H4 (cell line): ENCODE measurements around the gene DNAJB2. TPM values are rescaled to one million over a fixed set of nuclear protein-coding genes. Genes with fewer than 3 reads are reported as not detected.
"Not testable (repeated sequence)": the region's sequence is repeated elsewhere in the genome, so short reads cannot be mapped to it uniquely, and the experiment has no call there.

Experiments
- DNase-seq: peaks from one replicate; pipeline ENCODE4 v3.0.0-alpha.2; 2015; ENCODE audit warnings: low spot score
- total RNA-seq: library from RNA; depleted of rRNA; stranded (reverse); fragments of >200 nt; shearing (Covaris generic); gene quantifications from 2 replicates; pipeline ENCODE4 v1.2.3, GENCODE V29; 2014

Gene DNAJB2
- total RNA-seq, 1 experiment from 2014 or later, result 18.3 TPM

- DNase-seq, result not testable (repeated sequence)
Measured at GRCh38 chr2:219258942-219259341, 20.2 kb upstream of the DNAJB2 start.

DNA sequence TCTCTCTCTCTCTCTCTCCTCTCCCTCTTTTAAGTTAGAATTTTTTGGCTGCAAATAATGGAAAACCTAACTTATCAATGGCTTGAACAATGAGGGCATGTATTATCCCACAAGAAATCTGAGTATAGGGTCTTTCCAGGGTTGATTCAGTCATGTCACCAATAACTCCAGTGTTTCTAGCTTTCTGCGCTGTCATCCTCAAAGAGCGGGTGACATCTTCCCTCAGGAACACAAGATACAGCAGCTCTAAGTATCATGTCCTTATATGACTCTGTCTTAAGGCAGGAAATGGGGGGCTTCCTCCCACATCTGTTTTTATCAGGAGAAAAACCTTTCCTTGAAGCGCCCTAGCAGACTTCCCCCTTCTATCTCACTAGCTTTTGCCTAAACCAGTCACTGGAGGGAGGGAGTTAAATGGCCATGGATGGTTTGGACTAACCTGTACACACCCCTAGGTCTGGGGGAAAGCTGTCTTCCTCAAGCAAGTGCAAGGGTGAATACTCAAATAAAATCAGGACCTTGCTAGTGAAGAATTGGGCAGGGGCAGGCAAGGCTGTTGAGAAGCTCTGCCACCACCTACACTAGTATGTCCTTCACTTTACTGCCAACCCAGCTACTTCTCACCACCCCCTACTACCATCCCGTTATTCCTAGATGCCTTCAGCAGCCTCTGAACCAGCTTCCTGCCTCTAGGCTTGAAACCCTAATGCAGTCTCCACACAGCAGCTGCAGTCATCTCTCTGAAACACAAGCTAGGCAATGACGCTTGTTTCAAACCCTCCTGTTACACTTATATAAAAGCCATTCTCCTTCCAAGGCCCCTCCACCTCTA lies 17.9 kb upstream of the DNAJB2 start:
- no peak for DNase-seq

DNA sequence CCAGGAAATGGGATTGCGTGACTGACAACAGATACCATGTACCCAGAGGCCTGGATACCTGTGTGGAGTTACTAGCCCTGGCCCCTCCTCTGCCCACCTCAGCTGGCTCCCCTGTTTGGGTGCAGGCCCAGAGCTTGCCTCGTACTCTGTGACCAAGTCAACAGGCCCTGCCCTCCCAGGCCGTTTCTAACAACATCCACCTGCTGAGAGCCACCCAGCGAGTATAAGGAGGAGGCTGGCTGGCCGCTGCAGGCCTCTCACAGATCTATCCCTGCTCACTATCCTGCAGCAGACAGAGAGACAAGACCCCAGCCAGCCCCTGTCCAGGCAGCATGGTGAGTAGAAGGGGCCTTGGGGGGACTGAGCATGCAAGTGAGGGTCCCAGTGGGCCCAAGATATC lies 12.9 kb upstream of the DNAJB2 start:
- no peak for DNase-seq

- no peak for DNase-seq
Measured at GRCh38 chr2:219266886-219267285, 12.3 kb upstream of the DNAJB2 start.

DNA sequence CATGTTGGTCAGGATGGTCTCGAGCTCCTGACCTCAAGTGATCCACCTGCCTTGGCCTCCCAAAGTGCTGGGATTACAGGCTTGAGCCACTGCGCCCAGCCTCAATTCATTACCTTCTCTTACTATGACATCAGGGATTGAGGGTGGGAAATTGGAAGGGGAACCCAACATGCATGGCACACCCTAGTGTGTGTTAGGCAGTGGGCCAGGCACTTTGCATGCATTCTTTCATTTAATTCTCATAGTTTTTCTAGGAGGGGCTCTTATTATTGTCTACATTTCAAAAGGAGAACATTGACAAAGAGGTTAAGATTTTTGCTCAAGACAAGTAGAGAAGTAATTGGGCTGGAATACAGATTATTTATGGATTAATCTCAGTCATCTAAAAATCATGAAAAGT lies 10.9 kb upstream of the DNAJB2 start:
- no peak for DNase-seq

DNA sequence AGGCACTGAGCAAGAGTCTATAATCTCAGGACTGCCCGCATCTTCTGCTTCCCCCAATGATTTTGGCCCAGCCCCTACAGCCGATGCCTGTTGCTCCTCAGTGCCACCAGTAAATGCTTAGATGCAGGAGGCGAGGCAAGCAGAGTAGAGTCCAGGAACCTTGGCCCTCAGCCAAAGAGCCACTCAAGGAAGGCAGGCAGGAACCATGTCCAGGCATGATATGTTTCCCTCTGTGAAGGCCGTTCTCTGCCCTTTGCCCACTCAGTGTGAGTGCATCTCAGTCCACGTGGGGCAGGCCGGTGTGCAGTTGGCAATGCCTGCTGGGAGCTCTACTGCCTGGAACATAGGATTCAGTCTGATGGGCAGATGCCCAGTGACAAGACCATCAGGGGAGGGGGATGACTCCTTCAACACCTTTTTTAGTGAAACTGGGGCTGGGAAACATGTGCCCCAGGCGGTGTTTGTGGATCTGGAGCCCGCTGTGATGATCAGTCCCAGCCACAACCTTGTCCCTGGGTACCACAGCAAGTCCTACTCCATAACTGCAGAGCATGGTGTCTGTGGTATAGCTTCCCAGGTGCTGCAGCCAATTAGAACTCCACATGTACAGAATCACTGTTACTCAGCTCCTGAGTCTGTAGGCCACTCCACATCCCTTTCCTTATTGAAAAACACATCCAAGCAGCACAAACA lies 9.7 kb upstream of the DNAJB2 start:
- no peak for DNase-seq

DNA sequence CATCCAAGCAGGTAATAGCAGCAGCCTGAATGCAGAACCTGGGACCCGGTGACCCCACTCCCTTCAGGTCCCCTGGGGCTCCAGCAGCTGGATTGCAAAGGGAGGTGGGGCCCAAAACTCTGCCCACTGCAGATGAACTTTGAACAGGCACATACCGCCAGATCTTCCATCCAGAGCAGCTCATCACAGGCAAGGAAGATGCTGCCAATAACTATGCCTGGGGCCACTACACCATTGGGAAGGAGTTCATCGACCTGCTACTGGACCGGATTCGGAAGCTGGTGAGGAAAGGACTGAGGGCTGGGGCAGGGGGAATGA lies 9.2 kb upstream of the DNAJB2 start:
- no peak for DNase-seq

- DNase-seq, result no peak
Measured at GRCh38 chr2:219271021-219271420, 8.1 kb upstream of the DNAJB2 start.

- DNase-seq, result no peak
Measured at GRCh38 chr2:219272356-219272755, 6.8 kb upstream of the DNAJB2 start.

GRCh38 chr2:219272995-219273394 lies 6.2 kb upstream of the DNAJB2 start:
- no peak for DNase-seq

DNA sequence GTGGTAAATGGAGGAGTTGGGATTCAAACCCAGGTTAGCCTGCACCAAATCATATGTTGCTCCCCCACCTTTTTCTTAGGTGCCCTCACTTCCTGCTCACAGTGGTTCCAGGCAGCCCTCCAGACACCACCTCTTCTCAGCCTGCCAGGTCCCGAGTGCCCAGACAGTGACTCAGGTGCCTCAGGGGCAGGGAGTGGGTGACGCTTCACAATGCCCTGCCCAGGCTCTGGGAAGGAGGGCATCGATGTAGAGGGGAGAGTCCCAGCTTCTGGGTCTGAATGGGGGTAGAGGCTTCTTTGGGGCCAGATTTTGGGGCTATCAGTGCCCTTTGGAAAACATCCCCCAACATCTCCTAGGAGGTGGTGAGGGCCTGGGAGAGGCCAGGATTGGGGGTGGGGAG lies 5.2 kb upstream of the DNAJB2 start:
- DNase-seq, result peak; percentile 63

DNA sequence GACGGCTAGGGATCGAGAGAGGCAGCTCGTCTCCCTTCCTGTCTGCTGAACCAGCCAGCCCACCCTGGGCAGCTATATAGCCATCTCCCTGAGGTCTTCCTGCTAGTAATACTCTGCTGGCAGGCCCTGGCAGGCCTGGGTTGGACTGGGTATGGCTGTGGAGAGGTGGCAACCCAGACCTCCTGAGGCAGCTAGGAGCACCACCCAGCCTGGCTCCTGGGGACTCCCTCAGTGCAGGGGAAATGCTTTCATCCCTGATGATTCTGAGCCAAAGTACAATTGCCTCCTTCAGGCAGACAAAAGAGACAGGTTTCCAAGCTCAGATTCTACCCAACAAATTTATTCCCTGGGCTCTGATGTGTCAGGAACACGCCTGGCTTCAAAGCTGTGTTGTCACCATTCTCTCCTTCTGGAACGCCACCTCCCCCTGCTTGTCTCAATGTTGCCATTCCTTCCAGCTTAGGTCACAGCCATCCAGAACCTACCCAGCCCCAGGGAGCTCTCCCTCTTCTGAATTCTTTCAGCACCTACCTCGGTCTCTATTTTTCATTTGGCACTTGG lies 4.7 kb upstream of the DNAJB2 start:
- DNase-seq, result peak; percentile 82

DNA sequence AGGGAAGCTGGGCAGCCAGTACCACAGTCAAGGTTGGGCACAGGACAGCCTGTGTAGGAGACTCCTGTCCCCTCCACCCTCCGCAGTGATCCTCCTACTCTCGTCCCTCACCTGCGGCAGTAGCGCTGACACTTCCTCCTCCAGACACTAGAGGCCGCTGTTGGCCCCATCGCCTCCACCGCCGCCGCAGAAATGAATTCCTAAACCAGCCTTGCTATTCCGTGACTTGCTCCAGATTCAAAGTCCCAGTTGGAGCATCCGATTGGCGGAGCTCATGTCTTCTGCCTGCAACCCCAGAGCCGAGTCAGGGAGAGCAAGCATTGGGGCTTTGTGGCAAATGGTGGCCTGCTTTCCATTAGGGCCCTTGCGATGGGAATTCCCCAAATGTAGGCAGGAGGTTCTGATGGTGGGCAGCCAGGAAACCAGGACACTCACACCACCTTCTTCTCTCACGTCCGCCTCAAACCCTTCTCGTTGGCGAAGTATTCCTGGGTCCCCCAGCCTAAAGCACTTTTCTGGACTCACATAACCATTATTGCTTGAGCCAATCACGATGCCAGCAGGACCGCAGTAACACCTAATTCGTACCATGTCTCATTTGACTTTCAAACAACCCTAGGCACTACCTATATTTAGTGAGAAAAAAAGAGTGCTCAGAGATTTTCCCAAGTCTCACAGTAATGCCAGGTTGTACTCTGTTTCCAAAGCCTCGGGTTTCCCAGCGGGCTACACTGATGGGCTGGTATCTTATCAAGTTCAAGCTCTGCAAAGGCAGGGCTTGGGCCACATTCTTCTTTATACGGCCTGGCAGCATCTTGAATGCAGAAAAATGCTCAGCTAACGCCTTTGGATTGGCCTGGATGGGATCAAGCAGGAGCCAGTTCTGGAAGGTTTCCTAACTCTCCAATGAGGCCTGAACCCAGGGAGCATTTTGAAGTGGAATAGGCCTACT lies 1.2 kb upstream of the DNAJB2 start:
- peak; percentile 75 for DNase-seq

GRCh38 chr2:219278655-219279150 lies 463 bp upstream of the DNAJB2 start:
- DNase-seq, result no peak

- DNase-seq, result no peak
Measured at GRCh38 chr2:219279916-219280516, 850 bp downstream of the DNAJB2 start.

GRCh38 chr2:219280651-219281050 lies 1.5 kb downstream of the DNAJB2 start:
- DNase-seq, result no peak

DNA sequence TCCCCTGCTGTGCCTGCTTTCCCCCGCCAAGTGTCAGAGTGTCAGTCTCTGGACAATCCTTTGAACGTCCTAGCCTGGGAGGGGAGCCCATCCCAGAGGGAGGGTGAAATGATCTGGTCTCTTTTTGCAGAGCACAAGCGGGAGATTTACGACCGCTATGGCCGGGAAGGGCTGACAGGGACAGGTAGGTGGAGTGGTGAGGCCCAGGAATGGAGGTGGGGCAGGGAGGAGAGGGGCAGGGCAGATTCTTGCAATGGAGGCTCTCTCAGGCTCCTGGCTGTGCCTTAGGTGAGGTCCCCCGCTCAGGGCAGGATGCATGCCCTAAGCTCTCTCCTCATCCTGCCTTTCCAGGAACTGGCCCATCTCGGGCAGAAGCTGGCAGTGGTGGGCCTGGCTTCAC lies 2.4 kb downstream of the DNAJB2 start:
- no peak for DNase-seq

GRCh38 chr2:219282375-219282774 lies 3.2 kb downstream of the DNAJB2 start:
- DNase-seq, result no peak

- no peak for DNase-seq
Measured at GRCh38 chr2:219282943-219283581, 3.9 kb downstream of the DNAJB2 start.

- no peak for DNase-seq
Measured at GRCh38 chr2:219284501-219285372, 5.6 kb downstream of the DNAJB2 start.
